A673 (cell line): Measurements from ENCODE around the gene POLK. TPM values are rescaled to one million over a fixed set of nuclear protein-coding genes. Genes with fewer than 3 reads are reported as not detected.

Experiments
- BruUV-seq: library from RNA; stranded (reverse); fragments of 400-500 nt; replicated peaks from 2 replicates; lab custom pipeline; 2021; lab: Mats Ljungman, UMichigan
- CTCF ChIA-PET: fragments of 300-600 bp; sonication (Branson Sonifier 250); formaldehyde crosslinking; loops from one replicate; lab custom pipeline; 2022; ENCODE audit warnings: antibody characterized with exemption; lab: Charles Lee
- POLR2A ChIA-PET: fragments of 300-600 bp; sonication (Branson Sonifier 250); formaldehyde crosslinking; loops from one replicate; lab custom pipeline; 2022; ENCODE audit warnings: antibody characterized with exemption; ENCODE audit not compliant: low non-redundant PET; lab: Charles Lee
- DNase-seq: peaks from one replicate; pipeline ENCODE4 v3.0.0-alpha.2; 2015; ENCODE audit warnings: low spot score
- H3K27ac ChIP-seq: fragments of 200-600 bp; sonication (generic); 2 replicates; pipeline ENCODE4 v1.5.1; 2016; ENCODE audit warnings: mixed run types, low read depth, mild to moderate bottlenecking, mixed read lengths, antibody characterized with exemption, low read length; ENCODE audit not compliant: poor library complexity, severe bottlenecking
- H3K27me3 ChIP-seq: fragments of 200-600 bp; sonication (generic); replicated peaks from 2 replicates; pipeline ENCODE4 v1.6.1; 2017; ENCODE audit warnings: mixed run types, low read depth, mild to moderate bottlenecking, mixed read lengths, antibody characterized with exemption, low read length; ENCODE audit not compliant: insufficient read depth, poor library complexity
- H3K36me3 ChIP-seq: fragments of 200-600 bp; sonication (generic); 2 replicates; pipeline ENCODE4 v1.6.1; 2016; ENCODE audit warnings: mixed run types, mild to moderate bottlenecking, mixed read lengths, antibody characterized with exemption, low read length; ENCODE audit not compliant: insufficient read depth, poor library complexity, severe bottlenecking
- H3K4me1 ChIP-seq: fragments of 200-600 bp; sonication (generic); 2 replicates; pipeline ENCODE4 v1.6.1; 2017; ENCODE audit warnings: mixed run types, mild to moderate bottlenecking, mixed read lengths, antibody characterized with exemption, low read length; ENCODE audit not compliant: insufficient read depth, poor library complexity, severe bottlenecking
- H3K4me3 ChIP-seq: fragments of 200-600 bp; sonication (generic); 2 replicates; pipeline ENCODE4 v1.5.1; 2016; ENCODE audit warnings: low read depth, mixed run types, mild to moderate bottlenecking, mixed read lengths, low read length; ENCODE audit not compliant: poor library complexity, severe bottlenecking
- H3K9me3 ChIP-seq: fragments of 200-600 bp; sonication (generic); 2 replicates; pipeline ENCODE4 v1.6.1; 2016; ENCODE audit warnings: mixed run types, low read depth, mild to moderate bottlenecking, mixed read lengths, antibody characterized with exemption, low read length; ENCODE audit not compliant: poor library complexity, severe bottlenecking
- EZH2 ChIP-seq: fragments of 200-600 bp; sonication (generic); IDR thresholded peaks from 2 replicates; pipeline ENCODE4 v1.6.1; 2017; ENCODE audit warnings: borderline replicate concordance, low read depth, mild to moderate bottlenecking, mixed read lengths, antibody characterized with exemption, low read length; ENCODE audit not compliant: poor library complexity, severe bottlenecking
- intact Hi-C: fragments of 100-400 bp; cut with micrococcal nuclease; formaldehyde crosslinking; loops from one replicate; pipeline ENCODE4 v1.10.0; 2022; ENCODE audit not compliant: unreplicated experiment
- total RNA-seq: library from RNA; stranded (reverse); gene quantifications from 2 replicates; pipeline ENCODE4 v1.2.3, GENCODE V29; 2021
- TF ChIP-seq, protein P1 (sequence below): fragments of 300-800, 200-600 bp; sonication (generic); conservative IDR thresholded peaks from 2 replicates; pipeline ENCODE4 v1.5.1; 2017; ENCODE audit warnings: low read depth, mild to moderate bottlenecking, antibody characterized with exemption, low read length, moderate library complexity, mixed read lengths

The POLK gene
- total RNA-seq, 1 experiment from 2014 or later = 23.2 TPM

- no peaks in the 10 kb centered on the region for H3K4me1 ChIP-seq
- peak; percentile 31 for DNase-seq
- no peaks in the 10 kb centered on the region for H3K9me3 ChIP-seq
- no peak for TF ChIP-seq EZH2
- TF ChIP-seq, protein P1, sequence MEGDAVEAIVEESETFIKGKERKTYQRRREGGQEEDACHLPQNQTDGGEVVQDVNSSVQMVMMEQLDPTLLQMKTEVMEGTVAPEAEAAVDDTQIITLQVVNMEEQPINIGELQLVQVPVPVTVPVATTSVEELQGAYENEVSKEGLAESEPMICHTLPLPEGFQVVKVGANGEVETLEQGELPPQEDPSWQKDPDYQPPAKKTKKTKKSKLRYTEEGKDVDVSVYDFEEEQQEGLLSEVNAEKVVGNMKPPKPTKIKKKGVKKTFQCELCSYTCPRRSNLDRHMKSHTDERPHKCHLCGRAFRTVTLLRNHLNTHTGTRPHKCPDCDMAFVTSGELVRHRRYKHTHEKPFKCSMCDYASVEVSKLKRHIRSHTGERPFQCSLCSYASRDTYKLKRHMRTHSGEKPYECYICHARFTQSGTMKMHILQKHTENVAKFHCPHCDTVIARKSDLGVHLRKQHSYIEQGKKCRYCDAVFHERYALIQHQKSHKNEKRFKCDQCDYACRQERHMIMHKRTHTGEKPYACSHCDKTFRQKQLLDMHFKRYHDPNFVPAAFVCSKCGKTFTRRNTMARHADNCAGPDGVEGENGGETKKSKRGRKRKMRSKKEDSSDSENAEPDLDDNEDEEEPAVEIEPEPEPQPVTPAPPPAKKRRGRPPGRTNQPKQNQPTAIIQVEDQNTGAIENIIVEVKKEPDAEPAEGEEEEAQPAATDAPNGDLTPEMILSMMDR = no peak
- ChIA-PET CTCF (no interaction called here), POLR2A (no interaction called here)
- no TSS peak for BruUV-seq
- H3K36me3 ChIP-seq = no peaks in the 10 kb centered on the region
- no peak within 1 kb of the TSS for H3K27ac ChIP-seq
- intact Hi-C loops = no loop called here
- H3K27me3 ChIP-seq = no peaks in the 10 kb centered on the region
- peak within 1 kb of the TSS; percentile 52 for H3K4me3 ChIP-seq
These were observed 99.9 kb downstream of the POLK start, which contains the start of gene ANKDD1B for GRCh38 chr5:75611311-75612225. Gene ANKDD1B, plus strand, starts transcription at chr5:75611453. Its CDS starts 182 bp downstream, at chr5:75611635.

- no peak overlapping the region for H3K27ac ChIP-seq
- no TSS peak for BruUV-seq
- H3K4me1 ChIP-seq = no peaks in the 10 kb centered on the region
- TF ChIP-seq EZH2 = no peak
- TF ChIP-seq, protein P1 = no peak
- ChIA-PET POLR2A (no interaction called here), CTCF (no interaction called here)
- H3K9me3 ChIP-seq = no peaks in the 10 kb centered on the region
- no peaks in the 10 kb centered on the region for H3K36me3 ChIP-seq
- intact Hi-C loops = no loop called here
- H3K4me3 ChIP-seq = peak overlapping the region; percentile 52
- no peaks in the 10 kb centered on the region for H3K27me3 ChIP-seq
- no peak for DNase-seq
These were observed 100.5 kb downstream of the POLK start for GRCh38 chr5:75612226-75612569.

DNA sequence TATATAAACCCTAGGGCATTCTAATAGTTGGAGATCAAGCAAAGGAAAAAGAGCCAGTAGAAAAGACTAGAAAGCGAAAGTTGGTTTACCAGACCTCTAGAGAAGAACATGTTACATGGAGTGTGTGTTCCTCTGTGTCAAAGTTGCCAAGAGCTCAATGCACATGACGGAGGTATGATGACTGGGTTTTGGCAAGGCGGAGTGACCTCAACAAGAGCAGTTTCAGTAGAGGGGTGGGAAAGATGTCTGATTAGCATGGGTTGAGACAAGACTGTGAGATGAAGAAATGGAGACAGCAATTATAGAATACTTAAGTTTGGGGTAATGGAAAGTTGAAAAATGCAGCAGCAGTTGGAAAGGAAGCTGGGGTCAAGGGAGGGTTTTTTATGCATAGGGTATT is 101.2 kb downstream of the POLK start:
- H3K4me1 ChIP-seq = no peaks in the 10 kb centered on the region
- BruUV-seq = no TSS peak
- no peaks in the 10 kb centered on the region for H3K9me3 ChIP-seq
- CTCF ChIA-PET = no interaction called here
- H3K27ac ChIP-seq = no peak overlapping the region
- H3K4me3 ChIP-seq = no peak overlapping the region
- POLR2A ChIA-PET = no interaction called here
- TF ChIP-seq, protein P1 = no peak
- no peak for TF ChIP-seq EZH2
- H3K27me3 ChIP-seq = no peaks in the 10 kb centered on the region
- DNase-seq = no peak
- intact Hi-C loops = no loop called here
- no peaks in the 10 kb centered on the region for H3K36me3 ChIP-seq
